HG02973 (cell line): ENCODE data around the gene PRELID1.

Source experiments
- ATAC-seq: cut with Tn5 transposase; IDR thresholded peaks from one replicate; pipeline ENCODE4 v1.9.1; 2021; ENCODE audit warnings: moderate library complexity; ENCODE audit not compliant: unreplicated experiment

PRELID1 gene

DNA sequence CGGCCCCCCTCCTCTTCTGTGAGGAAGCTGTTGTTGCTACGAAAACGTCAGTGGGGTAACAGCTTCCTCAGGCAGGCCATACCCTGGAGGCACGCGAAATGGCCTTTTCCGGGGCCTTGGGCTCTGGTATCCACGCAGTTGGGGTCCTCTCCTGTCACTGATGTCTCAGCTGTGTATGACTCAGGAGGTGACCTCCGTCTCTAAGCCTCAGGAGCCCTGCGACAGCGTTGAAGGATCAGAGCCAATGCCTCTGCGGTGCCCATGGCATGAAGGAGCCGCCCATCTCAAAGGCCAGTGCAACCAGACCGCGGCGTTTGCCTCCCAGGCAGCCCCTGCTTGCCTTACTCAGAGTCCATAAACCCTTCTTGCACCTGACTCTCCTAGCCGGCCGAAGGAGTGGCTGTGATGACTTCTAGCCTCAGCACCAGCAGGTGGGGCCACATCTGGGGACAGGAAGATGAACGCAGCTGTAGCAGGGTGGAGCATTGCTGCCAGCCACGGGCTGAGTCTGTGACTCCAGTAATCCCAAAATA lies 9.1 kb downstream of the PRELID1 start:
- ATAC-seq, result peak; percentile 22

- ATAC-seq, result no peak
Observed at GRCh38 chr5:177313561-177314259, 10.1 kb downstream of the PRELID1 start.

DNA sequence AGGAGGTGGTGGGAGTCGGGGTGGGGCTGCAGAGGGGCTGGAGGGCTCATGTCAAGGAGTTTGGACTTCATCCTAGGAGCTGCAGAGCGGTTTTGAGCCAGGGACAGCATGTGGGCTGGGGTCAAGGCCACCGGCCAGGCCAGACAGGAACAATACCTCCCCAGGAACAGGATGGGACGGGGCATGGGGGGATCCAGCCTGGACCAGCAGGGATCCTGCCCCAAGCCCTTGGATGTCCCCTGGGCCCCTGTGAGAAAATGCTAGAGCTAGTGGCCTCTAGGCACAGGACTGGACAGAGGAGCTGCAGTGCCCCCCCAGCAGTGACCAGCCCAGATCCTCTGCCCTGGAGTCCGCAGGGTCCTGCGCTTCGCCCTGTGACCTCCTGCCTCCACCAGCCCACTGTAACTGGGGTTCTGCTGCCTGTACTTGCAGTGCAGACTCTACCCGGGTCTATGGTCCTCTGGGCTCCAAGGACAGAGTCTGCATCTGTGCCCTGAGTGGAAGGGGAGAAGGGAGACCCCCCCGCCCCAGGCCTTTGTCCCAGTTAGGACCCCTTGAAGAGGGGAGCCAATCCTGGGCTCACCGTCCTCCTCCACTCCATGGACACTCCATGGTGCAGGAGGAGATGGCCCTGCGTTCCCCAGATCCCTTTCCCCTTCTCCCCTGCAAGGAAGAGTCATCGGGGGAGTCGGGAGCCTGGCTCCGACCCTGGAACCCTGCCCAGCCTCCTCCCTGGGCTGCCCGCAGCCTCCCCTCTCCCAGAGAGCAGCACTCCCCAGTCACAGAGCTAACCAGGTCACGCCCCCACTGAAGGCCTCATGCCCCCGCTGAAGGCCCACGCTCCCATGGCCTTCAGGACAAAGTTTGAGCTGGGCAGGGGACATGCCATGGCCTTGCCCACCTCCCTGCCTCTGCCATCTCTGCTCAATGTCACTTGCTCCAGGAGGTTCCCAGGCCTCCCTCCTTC lies 11.1 kb downstream of the PRELID1 start:
- ATAC-seq, result no peak

DNA sequence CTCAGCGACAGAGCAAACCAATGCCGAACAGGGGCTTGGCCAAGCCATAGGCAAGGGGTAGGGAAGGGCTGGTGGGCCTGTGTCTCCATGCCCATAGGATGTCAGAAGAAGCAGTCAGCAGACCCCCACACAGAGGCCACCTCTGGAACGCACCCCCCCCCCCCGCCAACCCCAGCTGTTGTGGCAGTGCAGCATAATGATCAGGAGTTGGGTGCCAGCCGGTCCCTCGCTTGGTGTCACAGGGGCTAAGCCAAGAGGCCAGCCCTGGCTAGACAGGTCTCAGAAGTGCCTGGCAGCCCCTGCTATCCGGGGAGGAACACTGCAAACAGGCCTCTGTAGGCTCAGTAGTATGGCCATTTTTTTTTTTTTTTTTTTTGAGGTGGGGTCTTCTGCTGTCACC lies 11.8 kb downstream of the PRELID1 start:
- no peak for ATAC-seq

DNA sequence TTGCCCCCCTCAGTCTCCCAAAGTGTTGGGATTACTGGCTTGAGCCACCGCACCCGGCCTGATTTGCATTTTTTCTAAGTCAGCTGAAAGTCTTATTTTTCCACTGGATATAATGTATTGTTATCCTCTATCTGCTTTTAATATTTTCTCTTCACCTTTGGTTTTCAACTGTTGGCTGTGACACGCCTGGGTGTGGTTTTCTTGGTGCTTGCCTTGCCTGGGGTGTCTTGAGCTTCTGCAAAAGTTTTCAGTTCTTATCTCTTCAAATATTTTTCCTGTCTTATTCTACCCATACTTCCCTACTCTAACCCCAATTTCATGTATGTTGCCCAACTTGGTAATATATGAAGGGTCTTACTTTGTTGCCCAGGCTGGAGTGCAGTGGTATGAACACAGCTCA lies 12.4 kb downstream of the PRELID1 start:
- no peak for ATAC-seq

- ATAC-seq, result no peak
Observed at GRCh38 chr5:177317959-177318377, 14.4 kb downstream of the PRELID1 start.

DNA sequence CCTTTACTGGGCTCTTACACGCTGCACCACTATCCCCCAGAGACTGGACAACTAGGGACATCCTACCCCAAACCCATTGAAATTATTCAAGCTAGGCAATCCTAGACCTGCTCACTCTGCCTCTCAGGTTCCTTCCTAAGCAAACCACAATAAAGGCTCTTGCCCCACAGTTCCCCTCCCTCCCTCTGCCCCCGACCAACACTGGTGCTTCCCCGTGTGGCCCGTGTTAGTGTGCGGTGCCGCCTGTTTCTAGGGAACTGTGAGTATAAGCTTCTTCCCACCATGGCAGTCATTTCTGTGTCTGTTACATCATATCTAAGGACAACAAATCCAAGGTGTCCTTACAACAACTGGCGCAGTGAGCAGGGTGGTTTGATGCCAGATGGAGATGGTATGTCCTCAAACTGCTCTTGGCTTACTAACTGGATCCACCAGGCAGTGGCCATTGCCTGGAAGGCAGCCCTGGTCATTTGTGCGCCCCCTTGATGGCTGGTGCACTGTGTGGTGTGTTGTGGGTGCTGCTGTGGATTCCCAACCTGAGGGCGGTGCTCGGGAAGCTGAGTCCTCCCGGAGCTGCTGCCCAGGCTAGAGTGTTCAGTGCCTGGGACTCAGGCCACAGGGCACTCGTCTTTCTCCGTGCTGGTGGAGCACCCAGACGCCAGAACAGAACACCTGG lies 16.5 kb downstream of the PRELID1 start:
- ATAC-seq, result no peak

DNA sequence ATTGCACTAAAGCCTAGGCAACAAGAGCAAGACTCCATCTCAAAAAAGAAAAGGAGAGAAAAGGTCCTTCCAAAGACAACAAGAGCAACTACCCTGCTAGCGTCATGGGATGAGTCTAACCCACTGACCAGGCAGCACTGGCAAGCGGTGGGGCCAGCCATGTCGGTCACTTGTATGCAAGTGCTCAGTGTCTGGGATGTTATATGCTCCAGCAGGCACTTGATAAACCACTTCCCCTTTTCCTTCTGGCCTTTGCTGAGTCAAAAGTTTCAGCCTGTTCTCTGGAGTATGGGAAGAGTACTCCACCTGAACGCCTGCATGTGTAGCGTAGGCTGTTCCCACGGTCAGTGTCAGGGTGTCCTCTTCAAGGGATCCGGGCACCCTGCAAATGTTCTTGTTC lies 17.3 kb downstream of the PRELID1 start:
- no peak for ATAC-seq

- ATAC-seq, result no peak
Observed at GRCh38 chr5:177325868-177326381, 22.3 kb downstream of the PRELID1 start.

DNA sequence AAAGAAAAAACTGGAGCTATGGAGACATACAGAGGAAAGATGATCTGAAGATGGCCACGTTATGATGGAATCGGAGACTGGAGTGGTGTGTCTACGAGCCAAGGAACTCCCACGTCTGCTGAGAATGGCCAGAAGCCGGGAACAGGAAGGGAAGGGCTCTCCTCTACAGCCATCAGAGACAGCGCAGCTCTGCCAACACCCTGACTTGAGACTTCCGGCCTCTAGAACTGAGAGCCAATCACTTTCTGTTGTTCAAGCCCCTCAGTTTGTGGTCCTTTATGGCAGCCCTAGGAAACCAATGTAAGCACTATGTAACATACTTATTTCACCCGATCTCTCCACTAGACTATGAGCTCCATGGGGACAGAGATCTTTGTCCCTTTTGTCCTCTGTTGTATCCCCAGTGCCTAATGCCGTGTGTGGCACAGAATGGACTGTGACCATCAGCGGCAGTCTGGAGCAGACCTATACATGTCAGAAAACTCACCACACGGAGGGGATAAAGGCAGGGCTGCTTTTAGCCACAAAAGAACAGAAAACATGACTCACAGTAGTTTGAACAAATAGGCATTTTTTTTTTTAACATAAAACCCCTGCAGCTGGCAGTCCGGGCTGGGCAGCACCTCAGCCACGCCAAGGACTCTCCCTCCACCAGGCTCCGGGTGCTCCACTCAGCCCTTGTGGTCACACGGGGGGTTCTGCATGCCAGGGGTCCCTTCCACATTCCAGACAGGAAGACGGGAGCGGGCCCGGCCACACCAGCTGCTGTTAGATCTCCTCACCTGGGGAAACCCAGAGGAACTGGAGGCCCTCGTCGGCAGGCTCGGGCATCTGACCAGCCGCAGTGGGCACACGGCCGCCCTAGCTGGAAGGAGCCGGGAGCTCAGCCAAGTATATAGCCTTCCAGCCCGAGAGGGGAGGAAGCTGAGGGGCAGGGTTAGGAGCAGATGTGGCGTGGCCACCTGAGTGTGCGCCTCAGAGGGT lies 24.2 kb downstream of the PRELID1 start:
- ATAC-seq, result no peak

DNA sequence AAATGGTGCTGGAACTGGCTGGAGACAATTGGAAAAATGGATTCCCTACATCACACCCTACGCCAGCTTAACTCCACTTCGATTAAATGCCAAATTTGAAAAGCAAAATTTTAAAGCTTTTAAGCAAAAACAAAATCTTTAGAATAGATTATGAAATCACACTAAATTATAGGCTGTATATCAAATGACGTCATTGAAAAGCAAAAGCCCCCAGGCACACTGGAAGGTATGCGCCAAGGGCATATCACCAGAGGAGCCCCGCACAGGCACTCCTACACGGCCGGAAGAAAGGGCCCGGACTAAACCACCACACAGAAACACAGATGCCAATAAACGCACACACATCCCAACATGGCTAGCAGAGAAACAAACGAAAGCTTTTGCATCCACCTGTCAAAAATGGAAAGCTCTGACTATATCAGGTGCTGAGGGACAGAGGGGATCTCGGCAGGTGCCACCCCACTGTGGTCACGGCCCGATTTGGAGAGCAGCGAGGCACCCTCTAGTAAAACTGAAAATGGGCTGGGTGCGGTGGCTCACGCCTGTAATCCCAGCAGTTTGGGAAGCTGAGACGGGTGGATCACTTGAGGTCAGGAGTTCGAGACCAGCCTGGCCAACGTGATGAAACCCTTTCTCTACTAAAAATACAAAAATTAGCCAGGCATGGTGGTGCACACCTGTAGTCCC lies 25.1 kb downstream of the PRELID1 start:
- no peak for ATAC-seq

DNA sequence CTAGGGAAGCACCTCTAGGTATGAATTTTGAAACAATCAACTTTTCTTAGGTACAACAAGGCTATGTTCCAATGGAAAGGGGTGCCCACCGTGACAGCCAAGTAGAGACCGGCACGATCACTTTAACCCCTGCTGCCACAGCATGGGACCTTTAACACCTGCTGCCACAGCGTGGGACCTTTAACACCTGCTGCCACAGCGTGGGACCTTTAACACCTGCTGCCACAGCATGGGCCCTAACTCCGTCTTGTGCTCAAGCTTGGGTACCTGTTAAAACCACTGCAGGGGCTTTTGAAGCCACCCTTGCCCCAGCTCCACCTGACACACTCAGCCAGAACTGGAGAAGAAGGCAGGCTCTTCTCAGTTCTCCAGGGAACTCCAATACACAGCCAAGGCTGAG lies 26.3 kb downstream of the PRELID1 start:
- no peak for ATAC-seq

DNA sequence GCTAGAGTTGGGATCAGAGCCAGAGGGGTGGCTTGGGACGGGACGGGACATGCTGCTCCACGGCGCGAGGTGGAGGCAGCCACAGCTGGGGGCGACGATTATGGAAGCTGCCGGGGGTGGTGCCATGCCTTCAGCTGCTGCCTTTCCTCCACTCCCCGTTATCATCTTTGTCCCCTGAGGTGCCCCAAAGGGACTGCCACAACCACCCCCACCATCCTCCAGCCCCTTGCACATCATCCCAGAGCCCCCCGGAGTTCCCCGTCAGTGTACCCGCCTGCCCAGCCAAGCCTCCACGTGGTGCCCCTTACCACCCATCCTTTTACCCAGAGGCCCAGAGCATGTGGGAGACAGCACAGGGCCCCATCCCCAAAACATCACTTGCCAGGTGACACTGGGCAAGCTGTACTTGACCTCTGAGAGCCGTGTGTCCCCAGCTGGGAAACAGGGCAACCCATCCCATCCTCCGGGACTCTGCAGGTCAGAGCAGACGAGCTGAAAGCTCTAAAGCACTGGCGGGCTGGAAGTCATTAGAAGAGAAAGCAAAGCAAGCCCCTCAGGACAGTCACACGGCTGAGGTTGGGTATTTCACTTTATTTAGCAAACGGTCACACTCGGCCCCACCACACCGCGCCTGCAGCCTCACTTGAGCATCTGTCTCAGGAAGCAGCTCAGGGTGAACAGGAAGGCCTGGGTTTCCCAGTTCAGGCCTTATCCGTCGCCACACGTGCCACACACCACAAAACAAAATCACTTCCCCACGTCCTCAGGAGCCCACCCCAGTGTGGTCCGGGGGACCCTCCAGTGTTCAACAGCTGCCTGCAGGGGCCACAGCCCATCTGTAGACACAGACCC lies 27.6 kb downstream of the PRELID1 start:
- ATAC-seq, result no peak

DNA sequence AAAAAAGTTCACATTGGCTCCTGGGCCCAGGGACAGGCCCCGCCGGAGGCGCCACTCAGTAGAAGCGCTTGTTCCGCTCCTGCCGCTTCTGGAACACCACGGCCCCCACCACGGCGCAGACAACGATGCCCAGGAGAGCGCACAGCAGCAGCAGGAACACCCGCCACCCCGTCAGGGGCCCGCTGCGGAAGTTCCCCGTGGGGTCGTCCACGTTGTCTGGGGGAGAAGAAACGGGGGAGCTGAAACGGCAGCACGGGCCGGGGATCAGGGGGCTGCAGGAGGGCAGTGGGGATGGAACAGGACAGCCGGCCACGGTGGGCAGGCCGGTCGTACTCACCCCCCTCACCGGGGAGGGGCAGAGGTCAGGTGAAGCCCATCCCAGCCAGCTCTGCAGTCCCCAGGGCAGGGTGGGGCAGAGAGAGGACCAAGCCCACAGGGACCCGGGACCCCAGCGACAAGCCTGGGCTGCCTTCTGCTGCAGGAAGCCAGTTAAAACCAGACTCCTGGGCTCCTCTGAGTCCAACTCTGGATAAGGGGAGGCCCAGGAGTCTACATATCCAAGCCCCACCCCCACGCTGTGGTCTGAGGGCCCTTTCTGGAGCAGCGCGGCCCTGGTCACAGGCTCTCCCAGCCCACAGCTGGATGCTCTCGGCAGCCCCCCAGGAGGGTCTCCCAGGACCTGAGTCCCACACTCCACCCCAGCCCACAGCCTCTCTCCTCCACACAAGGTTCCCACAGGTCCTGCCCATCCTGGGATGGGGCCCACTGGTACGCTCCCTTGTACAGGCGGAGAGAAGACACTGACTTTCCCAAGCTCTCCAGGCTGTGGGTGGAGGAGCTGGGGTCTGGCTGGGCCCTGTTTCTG lies 28.7 kb downstream of the PRELID1 start:
- ATAC-seq, result no peak

DNA sequence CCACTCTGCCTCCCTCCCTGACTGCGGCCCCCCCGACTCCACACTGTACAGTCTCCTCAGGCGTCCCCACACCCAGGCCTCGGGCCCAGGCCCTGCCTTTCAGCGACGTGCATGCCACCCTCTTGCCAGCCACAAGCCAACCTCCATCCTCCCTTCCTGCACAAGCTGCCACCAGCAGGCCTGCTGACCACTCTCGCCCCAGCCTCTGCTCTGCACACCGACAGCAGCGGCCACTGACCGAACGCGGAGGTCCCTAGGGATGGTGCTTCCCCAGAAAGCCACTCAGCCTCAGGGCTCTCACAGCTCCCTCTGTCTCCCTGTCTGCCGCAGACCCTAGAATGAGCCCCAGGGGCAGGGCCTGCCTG lies 29.3 kb downstream of the PRELID1 start:
- ATAC-seq, result no peak

GRCh38 chr5:177333420-177334154 lies 30.0 kb downstream of the PRELID1 start:
- no peak for ATAC-seq

DNA sequence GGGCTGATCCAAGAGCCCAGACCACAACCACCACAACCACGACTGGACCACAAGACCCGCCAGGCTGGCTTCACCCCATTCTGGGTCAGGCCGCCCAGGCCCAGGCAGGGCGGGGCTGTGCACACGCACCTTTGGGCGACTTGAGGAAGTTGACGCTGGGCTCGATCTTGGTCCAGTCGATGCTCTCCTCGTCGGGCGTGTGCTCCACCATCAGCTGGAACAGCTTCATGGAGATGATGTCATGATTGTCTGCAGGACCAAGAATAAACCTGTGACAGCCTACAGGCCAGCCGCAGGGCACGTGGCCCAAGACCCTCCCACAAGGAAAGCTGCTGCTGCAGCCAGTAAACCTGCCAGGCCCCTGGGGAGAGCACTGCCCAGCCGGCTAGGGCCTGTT lies 30.6 kb downstream of the PRELID1 start:
- ATAC-seq, result no peak
